HepG2 (cell line): ENCODE results near the gene C11orf24. TPM values are rescaled to one million over a fixed set of nuclear protein-coding genes. Genes with fewer than 3 reads are reported as not detected.
A peak's percentile ranks its signal among the peaks of the same experiment; 100 is the strongest.

ENCODE experiments used
- DR1 ChIP-seq: sonication (generic); formaldehyde crosslinking; IDR thresholded peaks from 2 replicates; pipeline ENCODE4 v1.8.0; 2021; ENCODE audit warnings: mild to moderate bottlenecking, missing genetic modification reagents, inconsistent platforms
- KAT2B ChIP-seq: fragments of 150-350 bp; IDR thresholded peaks from 2 replicates; pipeline ENCODE4 v1.6.1; 2014; ENCODE audit warnings: low read depth, low read length, borderline replicate concordance
- KDM2A ChIP-seq: sonication (generic); formaldehyde crosslinking; IDR thresholded peaks from 2 replicates; pipeline ENCODE4 v1.4.0; 2020; ENCODE audit warnings: low read depth, missing genetic modification reagents, borderline replicate concordance
- MAF1 ChIP-seq: sonication (generic); formaldehyde crosslinking; IDR thresholded peaks from 2 replicates; pipeline ENCODE4 v1.5.0; 2020; ENCODE audit warnings: missing genetic modification reagents, borderline replicate concordance
- MTF2 ChIP-seq: sonication (generic); formaldehyde crosslinking; IDR thresholded peaks from 2 replicates; pipeline ENCODE4 v1.5.0; 2020; ENCODE audit warnings: missing genetic modification reagents, borderline replicate concordance
- PCBP1 ChIP-seq: fragments of 200-400 bp; formaldehyde crosslinking; IDR thresholded peaks from 2 replicates; pipeline ENCODE4 v1.6.1; 2017; ENCODE audit warnings: mild to moderate bottlenecking, low read depth, low read length, borderline replicate concordance
- RBAK ChIP-seq: sonication (generic); formaldehyde crosslinking; IDR thresholded peaks from 2 replicates; pipeline ENCODE4 v1.5.1; 2020; ENCODE audit warnings: mild to moderate bottlenecking, missing genetic modification reagents
- REXO4 ChIP-seq: sonication (generic); formaldehyde crosslinking; IDR thresholded peaks from 2 replicates; pipeline ENCODE4 v1.8.0; 2022; ENCODE audit warnings: missing genetic modification reagents, mild to moderate bottlenecking, borderline replicate concordance
- RXRB ChIP-seq: IDR thresholded peaks from 2 replicates; pipeline ENCODE4 v1.6.1; 2016; ENCODE audit warnings: borderline replicate concordance, missing genetic modification reagents, missing compliant biosample characterization
- SIN3A ChIP-seq: IDR thresholded peaks from 2 replicates; pipeline ENCODE4 v1.6.1; 2011; ENCODE audit warnings: low read depth, mild to moderate bottlenecking, control low read depth, low read length, borderline replicate concordance
- SMC3 ChIP-seq: IDR thresholded peaks from 2 replicates; pipeline ENCODE4 v1.6.1; 2011; ENCODE audit warnings: low read length, improper control_type of control experiment
- SSRP1 ChIP-seq: IDR thresholded peaks from 2 replicates; pipeline ENCODE4 v1.6.1; 2016; ENCODE audit warnings: control low read depth
- TBX3 ChIP-seq: fragments of 450-650 bp; IDR thresholded peaks from 2 replicates; pipeline ENCODE4 v1.6.1; 2017; ENCODE audit warnings: antibody characterized with exemption, mild to moderate bottlenecking, inconsistent platforms, borderline replicate concordance
- TRIM24 ChIP-seq: sonication (generic); formaldehyde crosslinking; IDR thresholded peaks from 2 replicates; pipeline ENCODE4 v1.8.0; 2022; ENCODE audit warnings: mild to moderate bottlenecking, missing genetic modification reagents
- ZFY ChIP-seq: sonication (generic); formaldehyde crosslinking; IDR thresholded peaks from 2 replicates; pipeline ENCODE4 v1.4.0; 2020; ENCODE audit warnings: missing genetic modification reagents
- ZNF224 ChIP-seq: sonication (generic); formaldehyde crosslinking; IDR thresholded peaks from 2 replicates; pipeline ENCODE4 v1.5.0; 2020; ENCODE audit warnings: mild to moderate bottlenecking, missing genetic modification reagents
- ZNF552 ChIP-seq: sonication (generic); formaldehyde crosslinking; IDR thresholded peaks from 2 replicates; pipeline ENCODE4 v1.9.0; 2022; ENCODE audit warnings: missing genetic modification reagents, mild to moderate bottlenecking, borderline replicate concordance
- ZNF605 ChIP-seq: sonication (generic); formaldehyde crosslinking; IDR thresholded peaks from 2 replicates; pipeline ENCODE4 v1.8.0; 2022; ENCODE audit warnings: mild to moderate bottlenecking, missing genetic modification reagents
- ZNF792 ChIP-seq: IDR thresholded peaks from 2 replicates; pipeline ENCODE4 v1.6.1; 2016
- ZNF839 ChIP-seq: sonication (generic); formaldehyde crosslinking; IDR thresholded peaks from 2 replicates; pipeline ENCODE4 v1.4.0; 2020; ENCODE audit warnings: missing genetic modification reagents, mild to moderate bottlenecking, borderline replicate concordance
- polyA plus RNA-seq, 8 experiments: library from polyadenylated mRNA; depleted of rRNA in 3 of 8; stranded (reverse) in 7 of 8; unstranded in 1 of 8; fragments of >200 nt; fragmentation: Illumina TruSeq in 4 of 8; extraction: Trizol in 4 of 8; gene quantifications; 2 replicates each; pipeline versions ENCODE4 v1.2.1 to v1.2.3, GENCODE V29; 2011 to 2016; ENCODE audit warnings: low read depth in 4 of 8, missing spikeins in 1 of 8, mixed read lengths in 1 of 8; ENCODE audit not compliant: insufficient read depth in 1 of 8
- total RNA-seq, 5 experiments: library from RNA; depleted of rRNA; stranded (reverse); fragments of >200 nt; fragmentation: Illumina TruSeq; extraction: Trizol; gene quantifications; 2 replicates each; pipeline ENCODE4 v1.2.3, GENCODE V29; 2016; ENCODE audit warnings: low read depth in 1 of 5
- TF ChIP-seq, protein P1 (sequence below): IDR thresholded peaks from 2 replicates; pipeline ENCODE4 v1.6.1; 2016; ENCODE audit warnings: mild to moderate bottlenecking
- TF ChIP-seq, protein P2 (sequence below): IDR thresholded peaks from 2 replicates; pipeline ENCODE4 v1.6.1; 2016; ENCODE audit warnings: missing biosample characterization, missing genetic modification reagents, low read depth
- TF ChIP-seq, protein P3 (sequence below): sonication (generic); formaldehyde crosslinking; IDR thresholded peaks from 2 replicates; pipeline ENCODE4 v1.5.0; 2020; ENCODE audit warnings: missing genetic modification reagents
- TF ChIP-seq, protein P4 (sequence below): IDR thresholded peaks from 2 replicates; pipeline ENCODE4 v1.6.1; 2018; ENCODE audit warnings: missing genetic modification reagents
- TF ChIP-seq, protein P5 (sequence below): sonication (generic); formaldehyde crosslinking; IDR thresholded peaks from 2 replicates; pipeline ENCODE4 v1.4.0; 2020; ENCODE audit warnings: missing genetic modification reagents

C11orf24 gene
- total and polyA plus RNA-seq, 2 of the 13 experiments (the other 11 are each of a cell fraction or from before 2014, with no cell fraction given): 52.9 to 55.5 TPM

DNA sequence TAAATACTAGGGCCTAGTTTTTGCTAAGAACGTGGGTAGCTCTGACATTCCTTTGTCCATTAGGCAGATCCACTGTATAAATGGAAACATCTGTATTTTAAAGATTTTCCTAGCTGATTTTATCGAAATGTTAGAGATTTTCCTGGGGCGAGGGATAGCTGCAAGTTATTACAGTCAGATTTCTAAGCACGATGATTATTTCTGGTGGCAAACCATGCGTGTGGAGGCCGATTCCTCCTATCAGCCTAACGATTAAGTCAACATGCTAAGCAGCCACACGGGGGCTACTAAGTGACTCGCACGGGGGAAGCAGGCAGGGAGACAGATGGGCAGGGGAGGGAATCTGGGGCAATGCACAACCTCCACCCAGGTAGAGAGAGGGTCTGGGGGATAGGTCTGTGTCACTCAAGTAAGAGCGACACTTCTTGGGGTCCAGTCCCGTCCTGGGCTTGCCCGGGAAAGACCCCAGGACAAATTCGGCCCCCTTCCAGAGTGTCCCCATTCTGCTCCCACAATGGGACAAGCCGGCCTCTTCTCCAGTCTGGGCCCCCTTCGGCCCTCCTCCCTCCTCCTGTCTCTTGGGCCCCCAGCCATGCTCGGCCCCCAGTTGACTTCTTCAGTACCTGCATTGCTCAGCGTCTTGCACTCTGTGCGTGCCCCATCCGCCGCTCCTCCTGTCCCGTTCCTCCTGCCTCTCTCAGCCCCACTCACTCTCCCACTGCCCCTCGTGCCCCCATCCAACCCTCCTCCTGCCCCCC, 571 bp downstream of the C11orf24 start (continued):
- no peak for TF ChIP-seq RXRB (CRISPR knock-in tag)
- TF ChIP-seq, protein P1, sequence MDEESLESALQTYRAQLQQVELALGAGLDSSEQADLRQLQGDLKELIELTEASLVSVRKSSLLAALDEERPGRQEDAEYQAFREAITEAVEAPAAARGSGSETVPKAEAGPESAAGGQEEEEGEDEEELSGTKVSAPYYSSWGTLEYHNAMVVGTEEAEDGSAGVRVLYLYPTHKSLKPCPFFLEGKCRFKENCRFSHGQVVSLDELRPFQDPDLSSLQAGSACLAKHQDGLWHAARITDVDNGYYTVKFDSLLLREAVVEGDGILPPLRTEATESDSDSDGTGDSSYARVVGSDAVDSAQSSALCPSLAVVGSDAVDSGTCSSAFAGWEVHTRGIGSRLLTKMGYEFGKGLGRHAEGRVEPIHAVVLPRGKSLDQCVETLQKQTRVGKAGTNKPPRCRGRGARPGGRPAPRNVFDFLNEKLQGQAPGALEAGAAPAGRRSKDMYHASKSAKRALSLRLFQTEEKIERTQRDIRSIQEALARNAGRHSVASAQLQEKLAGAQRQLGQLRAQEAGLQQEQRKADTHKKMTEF: no peak; the same call in 1 of the 2 replicates
- 0 out of 2 replicates have a peak, but pooled peaks have one; percentile 13 for TF ChIP-seq TBX3
- no peak for TF ChIP-seq ZFY (CRISPR knock-in tag)
- no peak for TF ChIP-seq ZNF605
- TF ChIP-seq, protein P2, sequence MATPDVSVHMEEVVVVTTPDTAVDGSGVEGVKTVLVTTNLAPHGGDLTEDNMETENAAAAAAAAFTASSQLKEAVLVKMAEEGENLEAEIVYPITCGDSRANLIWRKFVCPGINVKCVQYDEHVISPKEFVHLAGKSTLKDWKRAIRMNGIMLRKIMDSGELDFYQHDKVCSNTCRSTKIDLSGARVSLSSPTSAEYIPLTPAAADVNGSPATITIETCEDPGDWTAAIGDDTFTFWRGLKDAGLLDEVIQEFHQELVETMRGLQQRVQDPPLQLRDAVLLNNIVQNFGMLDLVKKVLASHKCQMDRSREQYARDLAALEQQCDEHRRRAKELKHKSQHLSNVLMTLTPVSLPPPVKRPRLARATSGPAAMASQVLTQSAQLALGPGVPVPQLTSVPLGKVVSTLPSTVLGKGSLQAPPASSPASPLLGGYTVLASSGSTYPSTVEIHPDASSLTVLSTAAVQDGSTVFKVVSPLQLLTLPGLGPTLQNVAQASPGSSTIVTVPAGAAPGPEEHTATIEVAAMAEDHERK (CRISPR knock-in tag): no peak
- TF ChIP-seq RBAK: no peak
- TF ChIP-seq MTF2: no peak
- no peak for TF ChIP-seq ZNF224
- TF ChIP-seq ZNF552 (CRISPR knock-in tag): no peak
- no peak for TF ChIP-seq KAT2B
- TF ChIP-seq DR1 (CRISPR knock-in tag): no peak
- TF ChIP-seq, protein P3, sequence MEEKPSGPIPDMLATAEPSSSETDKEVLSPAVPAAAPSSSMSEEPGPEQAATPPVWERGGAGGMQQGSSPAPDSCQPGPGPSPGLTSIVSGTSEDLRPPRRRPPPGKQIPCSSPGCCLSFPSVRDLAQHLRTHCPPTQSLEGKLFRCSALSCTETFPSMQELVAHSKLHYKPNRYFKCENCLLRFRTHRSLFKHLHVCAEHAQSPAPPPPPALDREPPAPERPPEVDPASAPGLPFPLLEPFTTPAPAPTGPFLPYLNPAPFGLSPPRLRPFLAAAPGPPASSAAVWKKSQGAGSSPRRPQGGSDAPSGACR (CRISPR knock-in tag): no peak
- TF ChIP-seq SMC3: peak; percentile 47
- TF ChIP-seq, protein P4, sequence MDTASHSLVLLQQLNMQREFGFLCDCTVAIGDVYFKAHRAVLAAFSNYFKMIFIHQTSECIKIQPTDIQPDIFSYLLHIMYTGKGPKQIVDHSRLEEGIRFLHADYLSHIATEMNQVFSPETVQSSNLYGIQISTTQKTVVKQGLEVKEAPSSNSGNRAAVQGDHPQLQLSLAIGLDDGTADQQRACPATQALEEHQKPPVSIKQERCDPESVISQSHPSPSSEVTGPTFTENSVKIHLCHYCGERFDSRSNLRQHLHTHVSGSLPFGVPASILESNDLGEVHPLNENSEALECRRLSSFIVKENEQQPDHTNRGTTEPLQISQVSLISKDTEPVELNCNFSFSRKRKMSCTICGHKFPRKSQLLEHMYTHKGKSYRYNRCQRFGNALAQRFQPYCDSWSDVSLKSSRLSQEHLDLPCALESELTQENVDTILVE (CRISPR knock-in tag): no peak
- TF ChIP-seq SIN3A: 0 out of 2 replicates have a peak, but pooled peaks have one; percentile 35
- TF ChIP-seq KDM2A (CRISPR knock-in tag): no peak
- TF ChIP-seq ZNF792 (CRISPR knock-in tag): no peak
- TF ChIP-seq MAF1 (CRISPR knock-in tag): no peak
- TF ChIP-seq, protein P5, sequence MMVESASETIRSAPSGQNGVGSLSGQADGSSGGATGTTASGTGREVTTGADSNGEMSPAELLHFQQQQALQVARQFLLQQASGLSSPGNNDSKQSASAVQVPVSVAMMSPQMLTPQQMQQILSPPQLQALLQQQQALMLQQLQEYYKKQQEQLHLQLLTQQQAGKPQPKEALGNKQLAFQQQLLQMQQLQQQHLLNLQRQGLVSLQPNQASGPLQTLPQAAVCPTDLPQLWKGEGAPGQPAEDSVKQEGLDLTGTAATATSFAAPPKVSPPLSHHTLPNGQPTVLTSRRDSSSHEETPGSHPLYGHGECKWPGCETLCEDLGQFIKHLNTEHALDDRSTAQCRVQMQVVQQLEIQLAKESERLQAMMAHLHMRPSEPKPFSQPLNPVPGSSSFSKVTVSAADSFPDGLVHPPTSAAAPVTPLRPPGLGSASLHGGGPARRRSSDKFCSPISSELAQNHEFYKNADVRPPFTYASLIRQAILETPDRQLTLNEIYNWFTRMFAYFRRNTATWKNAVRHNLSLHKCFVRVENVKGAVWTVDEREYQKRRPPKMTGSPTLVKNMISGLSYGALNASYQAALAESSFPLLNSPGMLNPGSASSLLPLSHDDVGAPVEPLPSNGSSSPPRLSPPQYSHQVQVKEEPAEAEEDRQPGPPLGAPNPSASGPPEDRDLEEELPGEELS (CRISPR knock-in tag): no peak
- no peak for TF ChIP-seq TRIM24 (CRISPR knock-in tag)
- no peak for TF ChIP-seq REXO4 (CRISPR knock-in tag)
- TF ChIP-seq ZNF839: no peak
- TF ChIP-seq PCBP1: 0 out of 2 replicates have a peak, but pooled peaks have one; percentile 54
- TF ChIP-seq SSRP1 (CRISPR knock-in tag): no peak
